ENCODE results near the gene ECHDC3.

ECHDC3 gene

DNA sequence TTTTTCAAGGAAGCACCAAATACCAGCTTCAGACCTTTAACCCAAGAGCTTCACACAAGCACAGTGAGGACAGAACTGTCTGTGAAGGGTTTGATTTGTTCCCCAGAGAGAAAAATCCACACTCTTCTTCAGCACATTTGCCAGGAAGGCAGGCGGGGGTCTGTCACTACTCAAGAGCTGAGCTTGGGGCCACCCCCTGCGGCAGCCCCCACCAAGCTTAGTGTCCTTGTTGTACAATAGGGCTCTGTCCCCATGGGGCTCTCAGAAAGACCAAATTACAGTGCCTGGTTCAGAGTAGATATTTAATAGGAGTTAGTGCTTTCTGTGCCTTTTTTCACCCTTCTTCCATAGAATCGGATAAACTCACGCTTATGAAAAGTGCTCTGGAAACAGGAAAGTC lies 12.4 kb downstream of the ECHDC3 start:
- DNase-seq = peak; percentile 2

DNA sequence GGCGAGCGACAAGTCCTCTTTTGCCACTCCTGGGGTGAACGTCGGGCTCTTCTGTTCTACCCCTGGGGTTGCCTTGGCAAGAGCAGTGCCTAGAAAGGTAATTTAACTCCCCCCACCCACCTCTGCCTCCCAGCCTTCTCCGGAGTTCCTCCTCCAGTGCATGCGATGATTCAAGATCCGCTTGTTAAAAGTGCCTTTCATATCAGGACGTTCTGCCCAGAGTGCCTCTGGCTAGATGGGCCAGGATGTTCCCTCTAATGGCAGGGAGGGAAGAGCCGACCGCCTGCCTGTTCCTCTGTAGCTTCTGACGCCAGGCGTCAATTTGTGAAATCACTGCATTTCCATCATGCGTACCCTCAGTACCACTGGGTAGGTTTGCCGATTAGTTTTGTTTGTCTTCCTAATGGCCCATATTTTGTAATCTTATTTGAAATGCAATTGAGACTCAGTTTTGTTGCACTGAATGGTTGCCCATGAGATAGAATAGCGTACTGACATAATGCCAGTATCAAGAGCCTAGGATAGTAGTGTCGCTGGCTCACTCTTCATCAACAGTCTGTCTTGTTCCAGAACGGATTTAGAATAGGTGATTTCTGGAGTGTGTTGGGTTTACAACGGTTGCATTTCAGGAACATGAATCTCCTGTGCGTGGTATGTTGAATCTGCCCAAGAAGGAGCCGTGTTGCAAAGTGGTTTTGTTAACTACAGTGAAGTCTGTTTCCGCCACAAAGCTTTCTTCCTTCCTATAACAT lies 13.5 kb downstream of the ECHDC3 start:
- DNase-seq = peak; percentile 4

DNA sequence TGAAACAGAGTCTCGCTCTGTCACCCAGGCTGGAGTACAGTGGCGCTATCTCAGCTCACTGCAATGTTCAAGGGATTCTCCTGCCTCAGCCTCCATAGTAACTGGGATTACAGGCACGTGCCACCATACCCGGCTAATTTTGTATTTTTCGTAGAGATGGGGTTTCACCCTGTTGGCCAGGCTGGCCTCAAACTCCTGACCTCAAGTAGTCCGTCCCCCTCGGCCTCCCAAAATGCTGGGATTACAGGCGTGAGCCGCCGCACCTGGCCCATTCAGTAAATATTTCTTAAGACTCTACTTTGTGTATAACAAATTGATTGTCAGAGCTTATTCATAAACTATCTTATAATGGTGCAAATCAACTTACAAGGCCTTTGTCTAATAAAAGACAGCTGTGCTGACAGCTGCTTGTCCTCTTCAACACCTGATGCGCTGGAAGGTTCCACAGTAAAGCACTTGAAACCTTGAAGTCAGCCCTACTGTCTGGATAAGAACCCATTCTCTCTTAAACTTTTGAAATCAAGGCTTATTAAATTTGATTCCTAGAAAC lies 14.7 kb downstream of the ECHDC3 start:
- DNase-seq = peak; percentile 17

DNA sequence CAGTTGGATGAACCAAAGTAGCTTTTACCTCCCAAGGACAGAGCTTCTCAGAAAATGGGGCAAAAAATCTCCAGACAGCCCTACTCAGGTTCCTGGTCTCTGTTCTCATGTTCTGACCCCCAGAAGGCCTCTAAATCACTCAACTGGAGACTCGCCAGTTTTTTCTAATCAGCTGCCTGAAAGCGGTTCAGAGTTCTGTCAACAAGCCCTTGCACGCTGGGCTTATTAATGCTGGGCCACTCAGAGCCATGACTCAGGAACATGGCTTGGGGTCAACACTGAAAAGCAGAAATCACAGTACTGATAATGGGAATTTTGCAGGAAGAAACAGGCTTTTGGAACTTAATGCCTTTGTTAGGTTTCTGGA lies 15.3 kb downstream of the ECHDC3 start:
- no peak for DNase-seq

DNA sequence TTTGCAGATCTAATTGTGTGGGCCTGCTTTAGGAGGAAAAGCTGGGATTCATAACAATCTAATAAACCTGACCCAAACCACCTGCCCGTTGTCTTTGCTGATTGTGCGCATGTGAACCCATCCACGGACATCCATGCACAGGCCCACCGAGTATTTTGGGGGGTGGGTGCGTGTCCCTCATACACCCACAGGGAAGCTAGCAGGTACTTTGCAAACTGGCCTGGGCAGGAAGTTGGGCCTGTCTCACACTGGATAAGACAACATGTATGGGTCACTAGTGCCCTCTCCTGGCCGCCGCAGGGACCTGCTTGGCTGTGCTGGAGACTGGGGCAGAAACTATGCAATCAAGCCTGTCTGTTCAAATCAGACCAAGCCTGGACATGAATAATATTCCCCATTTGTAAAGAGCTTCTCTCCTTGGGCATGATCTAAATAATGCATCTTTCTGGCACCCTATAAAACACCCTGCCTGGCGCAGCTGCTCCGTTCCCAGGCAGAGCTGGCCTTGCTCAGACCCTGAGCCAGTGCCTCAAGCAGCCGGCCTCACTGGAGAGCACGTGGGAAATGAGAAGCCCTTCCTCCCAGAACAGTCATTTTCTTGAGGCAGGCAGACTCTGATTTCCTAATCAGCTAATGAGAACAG lies 15.8 kb downstream of the ECHDC3 start:
- DNase-seq = peak; percentile 90

DNA sequence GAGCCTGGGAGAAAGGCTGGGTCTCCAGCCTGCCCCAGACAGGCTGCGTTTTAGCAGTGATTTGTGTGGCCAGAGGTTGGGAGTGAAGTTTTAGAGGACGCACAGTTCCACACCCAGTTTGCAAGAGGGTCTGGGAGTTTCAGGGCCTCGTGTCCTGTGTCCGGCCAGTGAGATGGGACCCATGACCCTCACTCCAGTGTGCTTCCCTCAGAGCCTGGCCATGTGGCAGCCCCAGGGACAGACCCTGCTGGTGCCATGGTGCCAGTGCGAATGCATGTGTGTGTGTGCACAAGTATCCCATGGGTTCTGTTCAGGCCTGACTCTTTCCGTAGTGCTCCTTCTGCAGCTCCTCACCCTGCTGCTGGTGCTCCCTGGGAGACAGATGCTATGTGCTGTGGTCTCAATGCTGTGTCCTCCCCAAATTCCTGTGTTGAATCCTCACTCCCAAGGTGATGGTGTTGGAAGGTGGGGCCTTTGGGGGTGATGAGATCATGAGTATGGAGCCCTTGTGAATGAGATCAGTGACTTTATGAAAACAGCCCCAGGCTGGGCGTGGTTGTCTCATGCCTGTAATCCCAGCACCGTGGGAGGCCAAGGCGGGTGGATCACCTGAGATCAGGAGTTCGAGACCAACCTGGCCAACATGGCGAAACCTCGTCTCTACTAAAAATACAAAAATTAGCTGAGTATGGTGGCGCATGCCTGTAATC lies 16.5 kb downstream of the ECHDC3 start:
- no peak for DNase-seq

DNA sequence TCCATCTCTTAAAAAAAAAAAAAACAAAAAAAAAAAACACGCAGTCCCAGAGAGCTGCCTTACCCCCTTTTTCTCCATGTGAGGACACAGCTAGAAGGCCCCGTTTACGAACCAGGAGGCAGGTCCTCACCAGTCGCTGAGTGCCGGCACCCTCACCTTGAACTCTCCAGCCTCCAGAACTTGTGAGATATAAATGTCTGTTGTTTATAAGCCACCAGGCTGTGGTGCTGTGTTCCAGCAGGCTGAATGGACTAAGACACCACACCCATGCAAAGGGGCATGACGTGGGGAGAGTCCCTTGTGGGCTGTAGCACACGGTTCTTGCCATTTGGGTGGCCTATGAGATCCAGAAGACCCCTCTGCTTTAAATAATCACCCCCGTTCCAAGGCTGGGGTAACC lies 17.2 kb downstream of the ECHDC3 start:
- no peak for DNase-seq

DNA sequence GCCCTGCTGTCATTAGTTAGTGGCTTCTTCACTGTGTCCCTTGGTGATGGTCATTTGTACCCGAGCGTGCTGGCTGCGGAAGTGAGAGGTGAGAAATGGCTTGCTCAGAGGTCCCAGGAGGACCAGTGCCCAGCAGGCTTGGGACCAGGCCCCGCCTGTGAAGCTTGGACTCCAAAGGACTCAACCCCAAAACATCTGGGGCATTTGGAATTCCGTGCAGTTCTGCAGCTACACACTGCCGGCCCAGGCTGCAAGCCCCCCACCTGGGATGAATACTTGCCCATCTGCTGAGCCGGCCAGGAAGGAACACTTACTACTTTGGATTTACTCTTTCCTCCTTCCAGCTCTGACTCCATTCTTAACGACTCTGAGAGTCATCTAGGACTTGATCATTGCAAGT lies 18.0 kb downstream of the ECHDC3 start:
- no peak for DNase-seq

DNA sequence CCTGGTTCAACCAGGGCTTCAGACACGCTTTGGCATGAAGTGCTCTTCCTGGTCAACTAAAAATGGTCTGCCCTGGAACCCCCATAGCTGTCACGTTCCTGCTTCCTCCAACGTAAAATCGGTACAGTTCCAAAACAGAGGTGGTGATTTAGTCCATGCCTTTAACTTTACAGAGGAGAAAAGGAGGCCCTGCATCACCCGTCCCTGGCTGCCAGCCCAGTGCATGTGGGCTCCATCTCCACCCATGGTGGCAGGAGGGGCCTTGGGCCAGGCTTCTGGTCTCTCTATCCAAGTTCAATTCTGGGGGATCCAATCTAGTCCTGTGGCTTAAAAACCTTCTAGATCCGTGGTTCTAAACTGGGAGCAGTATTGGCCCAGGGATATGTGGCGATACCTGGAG lies 18.7 kb downstream of the ECHDC3 start:
- no peak for DNase-seq

DNA sequence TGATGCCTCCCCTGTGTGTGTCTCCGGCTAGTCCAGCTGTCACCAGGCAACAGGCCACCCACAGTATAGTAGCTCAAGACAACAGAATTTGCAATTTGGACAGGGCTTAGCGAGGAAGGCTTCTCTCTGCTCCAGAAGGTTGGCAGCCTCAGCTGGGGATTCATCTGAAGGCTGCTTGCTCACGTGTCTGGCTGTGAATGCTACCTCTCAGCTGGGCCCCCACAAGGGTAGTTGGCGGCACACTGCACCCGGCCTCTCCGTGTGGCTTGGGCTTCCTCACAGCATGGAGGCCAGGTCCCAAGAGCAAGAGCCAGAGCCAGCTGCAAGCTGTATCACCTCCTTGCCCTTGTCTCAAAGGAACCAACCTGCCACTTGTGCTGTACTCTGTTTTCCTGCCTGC lies 19.2 kb downstream of the ECHDC3 start:
- DNase-seq = no peak

DNA sequence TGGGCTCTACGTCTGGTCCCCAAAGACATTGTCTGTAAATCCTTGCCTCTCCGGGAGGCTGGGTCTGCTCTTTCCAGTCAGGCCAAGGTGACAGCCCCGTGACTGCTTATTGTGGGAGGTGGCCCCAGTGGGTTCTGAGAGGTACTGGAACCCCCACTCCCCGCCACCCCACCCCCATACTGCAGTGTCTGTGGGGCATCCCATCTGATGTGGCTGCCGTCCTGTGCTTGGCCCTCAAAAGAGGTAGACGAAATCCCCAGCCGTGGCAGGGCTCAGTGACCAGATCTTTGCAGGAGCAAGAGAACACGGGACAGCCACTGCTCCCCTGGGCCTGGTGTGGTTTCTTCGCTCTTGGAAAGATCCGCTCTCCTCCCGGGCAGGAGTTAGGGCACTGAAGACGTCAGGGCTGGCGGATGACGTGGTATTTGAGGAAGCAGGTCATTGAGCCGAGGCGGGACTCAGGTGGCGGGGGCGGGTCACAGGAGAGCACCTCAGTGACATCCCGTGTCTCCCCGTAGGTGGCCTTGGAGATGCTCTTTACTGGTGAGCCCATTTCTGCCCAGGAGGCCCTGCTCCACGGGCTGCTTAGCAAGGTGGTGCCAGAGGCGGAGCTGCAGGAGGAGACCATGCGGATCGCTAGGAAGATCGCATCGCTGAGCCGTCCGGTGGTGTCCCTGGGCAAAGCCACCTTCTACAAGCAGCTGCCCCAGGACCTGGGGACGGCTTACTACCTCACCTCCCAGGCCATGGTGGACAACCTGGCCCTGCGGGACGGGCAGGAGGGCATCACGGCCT lies 20.7 kb downstream of the ECHDC3 start:
- no peak for DNase-seq

DNA sequence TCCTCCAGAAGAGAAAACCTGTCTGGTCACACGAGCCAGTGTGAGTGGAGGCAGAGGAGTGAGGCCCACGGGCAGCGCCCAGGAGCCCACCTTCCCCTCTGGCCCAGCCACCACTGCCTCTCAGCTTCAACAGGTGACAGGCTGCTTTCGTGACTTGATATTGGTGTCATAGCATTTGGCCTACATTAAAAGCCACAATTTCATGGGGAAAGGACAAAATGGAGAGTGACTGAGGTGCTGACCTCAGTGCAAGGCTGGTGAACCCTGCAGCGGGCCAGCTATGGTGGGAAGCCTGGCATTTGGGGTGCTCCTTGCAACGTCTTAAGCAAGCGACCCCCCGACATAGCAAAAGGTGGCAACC lies 21.3 kb downstream of the ECHDC3 start:
- DNase-seq = no peak

DNA sequence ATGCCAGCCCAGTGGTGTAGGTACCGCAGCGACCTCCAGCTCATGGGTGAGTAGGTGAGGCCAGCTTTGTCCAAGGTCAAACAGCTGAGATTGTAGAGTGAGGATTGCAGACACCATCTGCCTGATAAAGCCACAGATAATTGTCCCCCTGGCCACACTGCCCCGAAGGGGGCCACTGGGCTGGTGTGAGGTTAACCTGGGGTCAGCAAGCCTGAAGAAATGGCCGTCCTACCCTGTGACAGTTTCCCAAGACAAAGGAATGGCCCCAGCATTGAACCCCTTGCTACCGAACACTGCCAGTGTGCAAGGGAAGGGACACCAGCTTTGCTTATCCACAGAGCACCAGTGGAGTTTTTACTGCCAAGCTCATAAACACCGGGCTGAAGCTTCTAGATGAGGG lies 23.0 kb downstream of the ECHDC3 start:
- no peak for DNase-seq

DNA sequence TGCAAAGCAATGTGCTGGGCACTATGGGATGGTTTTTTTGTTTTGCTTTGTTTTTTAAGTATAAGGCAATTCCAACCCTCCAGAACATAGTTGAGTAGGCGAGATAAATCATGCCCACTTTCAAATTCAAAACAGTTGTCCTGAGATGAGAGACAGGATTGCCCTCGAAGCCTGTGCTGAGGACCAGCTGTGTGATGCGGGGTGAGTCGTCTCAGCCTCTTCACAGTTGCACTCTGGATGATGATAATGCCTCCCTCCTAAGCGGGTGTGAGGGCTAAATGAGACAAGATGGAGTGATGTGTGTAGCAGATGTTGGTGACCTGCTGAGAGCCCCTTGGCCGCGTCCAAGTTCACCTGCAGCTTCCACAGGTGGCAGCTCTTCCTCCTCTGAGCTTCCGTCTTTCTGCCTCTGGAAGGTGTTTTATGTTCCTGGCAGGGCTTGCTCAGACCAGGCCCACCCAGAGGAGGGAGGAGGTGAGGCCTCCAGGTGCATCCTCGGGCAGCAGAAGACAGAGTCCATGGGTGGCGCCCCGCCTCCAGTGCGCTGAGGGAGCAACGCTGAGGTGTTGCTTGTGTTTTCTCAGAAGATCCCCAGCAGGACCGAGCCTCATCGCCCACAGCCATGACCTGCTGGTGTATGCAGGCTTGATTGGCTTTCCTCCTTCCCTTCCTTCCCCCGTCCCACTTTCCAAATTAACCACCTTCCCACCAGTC lies 30.6 kb downstream of the ECHDC3 start:
- DNase-seq = no peak

DNA sequence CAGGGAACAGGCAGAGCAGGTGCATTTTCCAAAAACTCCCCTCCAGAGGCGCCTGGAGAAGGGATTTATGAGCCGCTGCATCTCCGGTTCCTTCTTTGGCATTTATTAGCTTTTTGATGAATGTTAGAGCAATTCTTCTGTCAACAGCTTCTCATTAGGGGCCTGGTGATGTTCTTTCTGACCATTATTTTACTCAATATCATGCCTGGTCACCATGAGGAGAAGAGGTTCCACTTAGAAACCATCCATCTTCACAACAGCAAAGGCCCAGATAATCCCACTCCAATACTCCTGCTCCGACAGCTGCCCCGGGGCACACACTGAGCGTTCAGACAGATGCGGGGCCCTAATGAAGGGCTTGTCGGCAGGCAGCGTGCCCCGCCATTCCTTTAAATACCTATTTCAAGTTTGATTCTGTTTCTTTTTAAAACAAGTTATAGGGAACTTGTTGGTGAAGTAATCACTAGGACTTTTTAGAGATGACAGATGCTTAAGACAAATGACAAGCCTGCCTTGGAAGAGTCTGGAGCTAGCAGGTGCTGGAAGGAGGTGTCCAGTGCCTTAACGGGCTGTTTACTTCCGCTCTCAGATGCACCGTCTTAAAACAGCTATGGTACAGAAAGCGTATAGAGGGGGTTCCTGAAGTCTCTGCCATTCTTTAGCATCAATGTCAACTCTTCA lies 31.7 kb downstream of the ECHDC3 start:
- no peak for DNase-seq

DNA sequence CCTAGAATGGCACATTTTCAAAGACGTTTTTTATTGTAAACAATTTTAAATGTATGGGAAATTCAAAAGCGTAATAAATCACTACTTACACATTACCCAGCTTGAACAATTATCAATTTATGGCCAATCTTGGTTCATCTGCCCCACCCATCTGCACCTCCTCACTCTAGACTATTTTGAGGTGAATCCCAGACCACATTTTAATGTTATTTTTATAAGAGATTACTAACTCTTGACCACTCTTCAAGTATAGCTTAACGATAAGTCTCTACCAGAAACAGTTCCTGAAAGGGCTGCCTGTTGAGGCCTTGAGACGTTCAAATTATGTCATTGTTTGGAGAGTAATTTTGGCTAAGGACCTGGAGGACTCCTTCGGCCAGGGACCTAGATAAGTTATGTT lies 33.2 kb downstream of the ECHDC3 start:
- no peak for DNase-seq

DNA sequence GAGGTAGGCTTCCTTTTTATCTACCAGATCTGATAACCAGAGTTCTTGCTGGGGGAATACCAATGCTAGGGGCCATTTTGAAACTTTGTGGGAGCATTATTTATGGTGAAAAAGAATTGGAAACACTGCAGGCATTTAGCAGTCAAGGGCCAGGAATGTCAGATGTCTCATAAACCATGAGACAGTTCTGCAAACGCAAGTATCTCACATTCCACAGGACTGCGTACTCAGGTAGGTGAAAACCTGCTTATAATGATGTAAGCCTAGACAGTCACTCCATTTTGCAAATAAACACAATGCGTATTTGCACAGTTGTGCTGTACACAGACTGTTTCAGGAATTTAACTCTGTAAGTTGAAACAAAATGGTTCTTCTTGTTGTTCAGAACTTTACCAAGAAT lies 33.9 kb downstream of the ECHDC3 start:
- no peak for DNase-seq

DNA sequence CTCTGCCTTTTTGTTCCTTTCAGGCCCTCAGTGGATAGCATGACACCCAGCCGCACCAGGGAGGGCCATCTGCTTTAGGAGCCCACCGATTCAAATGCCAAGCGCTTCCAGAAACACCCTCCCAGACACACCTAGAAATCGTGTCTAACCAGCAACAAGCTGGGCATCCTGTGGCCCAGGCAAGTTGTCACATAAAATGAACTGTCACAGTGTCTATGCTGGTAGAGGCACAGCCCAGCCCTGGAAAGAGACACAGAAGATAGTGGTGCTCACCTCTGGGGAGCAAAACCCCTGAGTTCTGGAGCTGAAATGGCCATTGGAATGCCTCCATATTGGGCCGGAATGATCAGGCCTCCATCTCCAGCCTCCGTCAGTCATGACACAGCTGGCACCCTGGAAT lies 38.9 kb downstream of the ECHDC3 start:
- DNase-seq = no peak

DNA sequence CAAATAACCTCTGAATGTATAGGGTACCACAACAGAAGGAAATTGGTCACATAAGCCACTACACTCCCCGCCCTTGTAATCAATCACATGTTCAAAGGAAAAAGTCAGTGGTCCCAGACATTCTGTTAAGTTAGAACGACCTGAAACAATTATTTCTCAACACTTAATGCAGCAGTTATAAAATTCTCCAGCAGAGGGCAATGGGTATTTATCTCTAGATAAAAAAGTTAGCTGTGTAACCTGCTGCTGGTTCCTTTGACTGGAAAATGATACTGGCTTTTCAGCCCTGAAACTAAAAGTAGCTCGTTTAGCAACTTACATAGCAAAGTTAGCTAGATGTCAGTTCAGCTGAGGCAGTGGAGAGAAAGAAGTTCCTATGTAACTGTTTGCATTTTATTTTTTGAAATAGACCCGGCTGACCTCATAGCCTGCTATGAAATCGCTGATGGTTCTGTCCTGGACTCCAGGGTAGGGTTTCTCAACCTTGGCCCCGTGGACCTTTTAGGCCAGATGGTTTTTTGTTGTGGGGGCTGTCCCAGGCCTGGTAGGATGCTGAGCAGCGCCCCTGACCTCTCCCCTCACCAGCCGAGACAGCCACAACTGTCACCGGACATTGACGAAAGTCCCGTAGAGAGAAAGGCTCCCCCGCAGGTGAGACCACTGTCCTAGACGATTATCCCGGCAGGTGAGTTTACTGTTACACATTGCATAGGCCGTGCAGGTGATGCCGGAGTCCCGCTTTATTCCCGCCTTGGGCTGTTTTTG lies 40.8 kb downstream of the ECHDC3 start:
- no peak for DNase-seq

DNA sequence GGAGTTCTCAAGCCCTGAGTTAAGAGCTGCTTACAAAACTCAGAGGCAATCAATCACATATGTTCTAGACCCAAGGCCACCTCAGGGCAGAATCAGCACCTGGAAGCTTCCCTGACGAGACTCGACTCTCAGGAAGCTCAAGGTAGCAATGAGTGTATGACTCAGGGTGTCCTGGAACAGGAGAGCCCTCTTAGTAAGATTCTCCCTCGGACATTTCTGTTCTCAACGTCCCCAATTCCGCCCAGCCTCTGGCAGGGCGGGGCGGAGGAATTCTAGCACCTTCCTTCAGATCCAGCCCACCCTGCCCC lies 41.3 kb downstream of the ECHDC3 start:
- DNase-seq = no peak

DNA sequence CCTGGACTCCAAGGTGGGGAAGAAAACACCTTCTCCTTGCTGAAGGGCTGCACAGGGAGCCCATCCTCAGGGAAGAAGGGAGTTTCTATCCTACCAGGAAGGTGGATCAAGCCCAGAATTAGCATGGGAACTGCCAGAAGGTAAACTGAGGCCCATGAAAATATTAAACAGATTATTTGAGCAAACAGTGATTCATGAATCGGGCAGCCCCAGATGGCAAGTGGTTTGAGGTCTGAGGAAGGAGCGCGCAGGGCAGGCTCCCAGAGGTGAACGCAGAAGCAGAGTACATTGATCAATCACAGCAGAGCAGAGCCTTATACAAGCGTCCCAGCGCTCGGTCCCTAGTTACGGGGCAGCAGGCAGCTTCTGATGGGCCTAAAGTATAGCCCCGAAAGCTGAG lies 45.2 kb downstream of the ECHDC3 start:
- no peak for DNase-seq

Data from activated CD8-positive, alpha-beta memory T cell treated with anti-CD3 and anti-CD28 coated beads, Interleukin-2, amount 50 U/mL, for 48 hours (primary cell).